GM19351 (cell line): ENCODE data around the gene CCDC178.

Source experiments
- ATAC-seq: cut with Tn5 transposase; IDR thresholded peaks from one replicate; pipeline ENCODE4 v1.9.1; 2021; ENCODE audit warnings: mild to moderate bottlenecking, moderate library complexity; ENCODE audit not compliant: unreplicated experiment

Gene CCDC178

GRCh38 chr18:32889615-32890593, 550.6 kb downstream of the CCDC178 start:
- no peak for ATAC-seq

DNA sequence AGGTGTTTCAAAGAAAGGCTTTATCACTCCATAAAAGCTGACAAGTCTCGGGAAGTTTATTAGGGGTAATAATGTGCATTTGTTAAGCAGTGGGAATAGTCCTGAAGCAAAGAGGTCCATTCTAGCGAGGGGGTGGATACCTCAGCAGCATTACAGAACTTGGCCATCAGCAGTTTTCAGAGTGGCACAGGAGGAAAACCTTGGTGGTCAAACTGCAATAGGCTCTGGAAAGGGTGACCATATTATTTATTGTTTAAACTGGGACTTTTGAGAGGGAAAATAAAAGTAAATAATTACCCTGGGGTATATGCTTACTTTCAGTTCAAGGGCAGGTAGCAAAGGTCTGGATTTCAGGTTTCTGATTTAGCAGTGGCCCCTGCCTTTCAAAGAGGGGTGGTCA, 552.2 kb downstream of the CCDC178 start:
- ATAC-seq: no peak
